Measurements from ENCODE around the gene FOXK2. TPM values are rescaled to one million over a fixed set of nuclear protein-coding genes. Genes with fewer than 3 reads are reported as not detected.

The FOXK2 gene
- polyA plus RNA-seq, 10 donors, result 34.3 to 45.3 (median 40.1) TPM

- DNase-seq, result no peak
These were observed 67.9 kb downstream of the FOXK2 start for GRCh38 chr17:82587234-82588086.

DNA sequence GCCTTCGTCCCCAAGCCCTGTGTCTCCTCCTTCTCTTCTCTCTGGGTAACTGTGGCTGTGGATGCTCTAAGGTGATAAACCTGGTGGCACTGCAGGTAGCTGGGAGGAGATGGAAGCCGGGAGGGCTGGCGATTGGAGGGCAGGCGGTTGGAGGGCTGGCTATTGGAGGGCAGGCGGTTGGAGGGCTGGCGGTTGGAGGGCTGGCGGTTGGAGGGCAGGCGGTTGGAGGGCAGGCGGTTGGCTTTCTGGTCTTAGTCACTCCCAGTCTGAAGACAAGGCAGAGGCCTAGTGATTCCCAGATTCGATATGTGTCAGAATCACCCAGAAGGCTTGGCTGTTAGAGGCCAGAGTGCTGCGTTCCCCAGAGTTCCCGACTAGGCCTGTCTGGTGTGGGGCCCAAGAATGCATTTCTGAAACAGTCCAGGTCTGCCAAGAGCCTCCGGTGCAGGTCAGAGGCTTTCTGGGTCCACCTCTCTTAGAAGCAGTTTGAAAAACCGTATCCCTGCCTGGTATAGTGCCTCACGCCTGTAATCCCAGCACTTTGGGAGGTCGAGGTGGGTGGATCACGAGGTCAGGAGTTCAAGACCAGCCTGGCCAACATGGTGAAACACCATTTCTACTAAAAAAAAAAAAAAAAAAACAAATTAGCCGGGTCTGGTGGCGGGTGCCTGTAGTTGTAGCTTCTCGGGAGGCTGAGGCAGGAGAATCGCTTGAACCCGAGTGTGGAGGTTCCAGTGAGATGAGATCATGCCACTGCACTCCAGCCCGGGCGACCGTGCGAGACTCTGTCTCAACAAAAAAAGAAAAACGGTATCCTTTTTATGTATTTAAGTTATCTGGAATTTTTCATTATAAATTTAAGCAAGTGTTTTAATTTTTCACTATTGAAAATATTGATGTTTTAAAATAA lies 69.0 kb downstream of the FOXK2 start:
- no peak for DNase-seq

DNA sequence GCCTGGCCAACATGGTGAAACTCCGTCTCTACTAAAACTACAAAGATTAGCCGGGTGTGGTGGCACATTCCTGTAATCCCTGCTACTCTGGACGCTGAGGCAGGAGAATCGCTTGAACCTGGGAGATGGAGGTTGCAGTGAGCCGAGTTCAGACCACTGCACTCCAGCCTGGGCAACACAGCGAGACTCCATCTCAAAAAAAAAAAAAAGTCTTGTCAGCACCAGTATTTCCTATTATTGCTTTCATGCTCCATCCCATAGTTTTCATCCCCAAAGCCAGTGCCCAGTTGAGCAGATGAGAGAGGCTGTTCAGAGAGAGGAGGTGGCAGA lies 70.3 kb downstream of the FOXK2 start:
- DNase-seq, result no peak

DNA sequence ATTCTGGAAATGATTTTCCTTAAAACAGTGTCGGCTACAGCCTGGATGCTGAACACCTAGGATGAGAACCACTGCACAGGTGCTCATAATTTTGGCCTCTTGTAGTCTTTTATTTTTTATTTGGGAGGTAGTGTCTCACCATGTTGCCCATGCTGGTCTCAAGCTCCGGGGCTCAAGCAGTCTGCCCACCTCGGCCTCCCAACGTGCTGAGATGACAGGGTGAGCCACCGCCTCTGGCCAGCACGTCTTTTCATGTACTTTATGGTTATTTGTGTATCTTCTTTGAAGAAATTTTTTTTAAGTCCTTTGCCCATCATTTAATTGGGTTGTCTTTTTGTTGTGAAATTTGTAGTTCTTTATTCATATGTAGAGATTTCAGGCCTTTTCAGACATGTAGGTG lies 70.7 kb downstream of the FOXK2 start:
- no peak for DNase-seq

GRCh38 chr17:82590881-82591539 lies 71.5 kb downstream of the FOXK2 start:
- no peak for DNase-seq

- DNase-seq, result peak in 1 of 3 donors; percentile 27
These were observed 72.8 kb downstream of the FOXK2 start for GRCh38 chr17:82592289-82592766.

- peak; percentile 84 to 92 (median 85) for DNase-seq
These were observed 73.4 kb downstream of the FOXK2 start for GRCh38 chr17:82592767-82593589.

GRCh38 chr17:82593590-82594087 lies 74.1 kb downstream of the FOXK2 start:
- DNase-seq, result no peak

GRCh38 chr17:82594571-82594970 lies 75.0 kb downstream of the FOXK2 start:
- no peak for DNase-seq

DNA sequence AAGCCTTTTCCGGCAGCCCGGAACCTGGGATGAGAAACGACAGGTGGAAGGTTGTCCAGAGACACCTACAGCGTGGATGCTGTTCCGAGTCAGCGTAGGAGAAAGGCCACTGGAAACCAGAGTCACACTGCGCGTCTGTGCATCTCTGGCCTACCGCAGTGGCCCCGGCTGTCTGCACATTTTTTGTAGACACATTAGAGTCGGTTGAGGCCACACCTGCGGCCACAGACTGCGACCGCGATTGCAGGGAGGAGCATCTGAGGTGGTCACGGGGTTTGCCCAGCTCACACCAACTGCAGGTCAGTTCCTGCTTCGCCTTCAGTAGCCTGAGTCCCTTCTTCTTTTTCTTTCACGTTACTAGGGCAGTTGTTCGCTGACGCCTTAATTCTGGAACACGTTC lies 76.4 kb downstream of the FOXK2 start:
- no peak for DNase-seq

- no peak for DNase-seq
These were observed 76.8 kb downstream of the FOXK2 start for GRCh38 chr17:82596296-82596695.

GRCh38 chr17:82596837-82597672 lies 77.5 kb downstream of the FOXK2 start:
- no peak for DNase-seq

DNA sequence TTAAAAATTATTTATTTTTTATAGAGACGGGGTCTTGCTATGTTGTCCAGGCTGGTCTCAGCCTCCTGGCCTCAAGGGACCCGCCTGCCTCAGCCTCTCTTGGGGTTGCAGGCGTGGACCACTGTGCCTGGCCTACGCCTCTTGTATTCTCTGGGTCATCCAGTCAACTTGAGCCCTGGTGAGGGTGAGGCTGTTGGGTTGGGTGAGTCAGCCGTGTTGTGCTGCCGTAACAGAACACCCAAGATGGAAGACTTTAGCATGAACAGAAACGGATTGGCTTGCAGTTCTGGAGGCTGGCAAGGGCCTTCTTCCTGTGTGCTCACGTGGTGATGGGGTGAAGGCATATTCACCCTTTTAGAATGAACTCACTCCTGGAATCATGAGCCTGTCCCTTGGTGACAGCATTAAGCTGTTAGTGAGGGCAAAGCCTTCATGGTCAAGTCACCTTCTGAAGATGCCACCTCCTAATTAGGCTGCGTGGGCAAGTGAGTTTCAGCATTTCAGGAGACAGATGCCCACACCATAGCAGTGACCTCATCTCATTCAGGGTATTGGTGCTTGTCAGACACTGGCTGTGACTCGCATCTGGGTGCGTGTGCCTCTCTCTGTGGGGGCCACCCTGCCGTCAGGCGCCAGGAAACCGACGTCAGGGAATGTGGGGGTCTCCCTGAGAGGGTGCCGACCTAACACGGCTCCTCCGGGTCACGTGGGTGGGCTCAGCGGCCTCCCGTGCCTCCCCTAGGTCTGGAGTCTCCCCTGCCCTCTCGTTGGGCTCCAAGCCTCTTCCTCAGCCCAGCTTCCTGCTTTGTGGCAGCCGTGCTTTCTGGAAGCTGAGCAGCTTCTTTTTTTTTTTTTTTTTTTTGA lies 79.0 kb downstream of the FOXK2 start:
- DNase-seq, result no peak

DNA sequence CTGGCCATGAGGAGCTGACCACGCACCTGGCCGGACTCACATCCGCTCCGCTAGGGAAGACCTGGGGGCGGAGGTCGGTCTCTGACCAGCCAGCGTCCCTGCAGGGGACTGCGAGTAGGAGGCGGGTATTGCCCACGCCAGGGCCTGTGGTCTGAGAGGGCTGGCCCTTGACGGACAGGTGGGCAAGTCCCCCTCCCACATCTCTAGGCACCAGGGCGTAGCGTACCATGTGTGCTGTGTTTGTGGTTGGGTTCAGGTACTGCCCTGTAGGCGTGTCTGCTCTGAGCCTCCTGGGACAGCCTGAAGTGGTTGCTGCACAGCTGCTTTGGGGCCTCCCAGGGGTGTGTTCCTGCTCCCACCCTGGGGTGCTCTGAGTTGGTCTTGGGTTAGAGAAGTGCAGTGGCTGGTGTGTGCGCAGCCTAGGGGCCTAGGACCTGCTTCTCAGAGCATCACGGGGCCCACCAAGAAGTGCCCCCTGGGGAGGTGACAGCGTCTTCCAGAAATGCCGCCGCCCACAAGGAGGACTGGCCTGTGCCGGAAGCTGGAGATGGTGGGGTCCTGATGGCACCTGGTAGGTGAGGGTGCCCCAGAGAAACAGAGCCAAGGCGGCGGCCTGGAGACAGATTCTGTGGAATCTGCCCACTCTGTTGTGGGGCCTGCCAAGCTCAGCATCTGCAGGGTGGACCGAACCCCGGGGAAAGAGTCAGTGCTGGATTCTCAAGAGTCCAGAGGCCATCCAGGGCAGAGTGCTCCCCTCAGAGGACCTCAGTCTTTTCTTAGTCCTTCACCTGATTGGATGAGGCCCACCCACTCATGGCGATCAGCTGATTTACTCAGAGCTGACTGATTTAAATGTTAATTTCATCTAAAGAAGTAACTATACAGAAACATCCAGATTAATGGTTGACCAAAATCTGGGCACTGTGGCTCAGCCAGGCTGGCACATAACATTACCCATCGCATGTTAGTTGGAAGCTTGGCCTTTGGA lies 80.4 kb downstream of the FOXK2 start:
- no peak for DNase-seq

DNA sequence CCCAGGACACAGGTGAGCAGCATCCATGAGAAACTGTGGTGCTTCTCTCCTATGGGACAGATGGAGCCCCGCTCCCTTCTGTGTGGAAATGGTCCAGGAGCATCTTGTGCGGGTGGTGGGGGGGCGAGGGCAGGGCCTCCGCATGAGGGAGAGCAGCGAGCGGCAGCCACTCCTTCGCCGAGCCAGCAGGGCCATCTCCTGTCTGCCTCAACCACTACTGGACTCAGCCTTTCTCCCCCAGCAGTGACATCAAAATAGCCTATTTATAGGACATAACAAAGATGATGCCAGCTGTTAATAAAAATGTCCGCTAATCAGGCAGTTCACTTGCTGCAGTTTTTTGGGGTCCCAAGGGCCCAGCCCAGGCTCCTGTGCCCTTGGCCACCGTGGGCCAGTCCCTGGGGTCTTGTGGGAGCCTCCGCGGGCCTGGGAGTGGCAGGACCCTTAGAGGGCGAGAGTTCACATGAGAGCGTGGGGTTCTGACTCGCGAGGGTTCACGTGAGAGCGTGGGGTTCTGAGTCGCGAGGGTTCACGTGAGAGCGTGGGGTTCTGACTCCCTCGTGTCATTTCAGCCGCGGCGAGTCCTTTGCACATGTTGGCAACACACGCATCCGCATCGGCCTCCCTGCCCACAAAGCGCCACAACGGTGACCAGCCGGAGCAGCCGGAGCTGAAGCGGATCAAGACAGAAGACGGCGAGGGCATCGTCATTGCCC lies 81.4 kb downstream of the FOXK2 start:
- DNase-seq, result no peak

- DNase-seq, result no peak
These were observed 82.0 kb downstream of the FOXK2 start for GRCh38 chr17:82601447-82602000.

GRCh38 chr17:82602487-82602886 lies 83.0 kb downstream of the FOXK2 start:
- no peak for DNase-seq

All from muscle of back (tissue), 11 donors.